KOPT-K1 (cell line): ENCODE measurements around the gene RAB11FIP3.
"Not testable (repeated sequence)": the region's sequence is repeated elsewhere in the genome, so short reads cannot be mapped to it uniquely, and the experiment has no call there.

Experiments used
- H3K27ac ChIP-seq: fragments of 200-600 bp; sonication (generic); 2 replicates; pipeline ENCODE4 v1.5.1; 2016; ENCODE audit warnings: antibody characterized with exemption, mild to moderate bottlenecking, low read depth, low read length; ENCODE audit not compliant: poor library complexity, severe bottlenecking
- H3K36me3 ChIP-seq: fragments of 200-600 bp; sonication (generic); 2 replicates; pipeline ENCODE4 v1.5.1; 2017; ENCODE audit warnings: antibody characterized with exemption, mild to moderate bottlenecking, low read length, moderate library complexity; ENCODE audit not compliant: insufficient read depth
- H3K9me3 ChIP-seq: fragments of 200-600 bp; sonication (generic); 2 replicates; pipeline ENCODE4 v1.5.1; 2017; ENCODE audit warnings: antibody characterized with exemption, low read length, mild to moderate bottlenecking; ENCODE audit not compliant: insufficient read depth, poor library complexity, severe bottlenecking

The RAB11FIP3 gene, protein sequence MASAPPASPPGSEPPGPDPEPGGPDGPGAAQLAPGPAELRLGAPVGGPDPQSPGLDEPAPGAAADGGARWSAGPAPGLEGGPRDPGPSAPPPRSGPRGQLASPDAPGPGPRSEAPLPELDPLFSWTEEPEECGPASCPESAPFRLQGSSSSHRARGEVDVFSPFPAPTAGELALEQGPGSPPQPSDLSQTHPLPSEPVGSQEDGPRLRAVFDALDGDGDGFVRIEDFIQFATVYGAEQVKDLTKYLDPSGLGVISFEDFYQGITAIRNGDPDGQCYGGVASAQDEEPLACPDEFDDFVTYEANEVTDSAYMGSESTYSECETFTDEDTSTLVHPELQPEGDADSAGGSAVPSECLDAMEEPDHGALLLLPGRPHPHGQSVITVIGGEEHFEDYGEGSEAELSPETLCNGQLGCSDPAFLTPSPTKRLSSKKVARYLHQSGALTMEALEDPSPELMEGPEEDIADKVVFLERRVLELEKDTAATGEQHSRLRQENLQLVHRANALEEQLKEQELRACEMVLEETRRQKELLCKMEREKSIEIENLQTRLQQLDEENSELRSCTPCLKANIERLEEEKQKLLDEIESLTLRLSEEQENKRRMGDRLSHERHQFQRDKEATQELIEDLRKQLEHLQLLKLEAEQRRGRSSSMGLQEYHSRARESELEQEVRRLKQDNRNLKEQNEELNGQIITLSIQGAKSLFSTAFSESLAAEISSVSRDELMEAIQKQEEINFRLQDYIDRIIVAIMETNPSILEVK

DNA sequence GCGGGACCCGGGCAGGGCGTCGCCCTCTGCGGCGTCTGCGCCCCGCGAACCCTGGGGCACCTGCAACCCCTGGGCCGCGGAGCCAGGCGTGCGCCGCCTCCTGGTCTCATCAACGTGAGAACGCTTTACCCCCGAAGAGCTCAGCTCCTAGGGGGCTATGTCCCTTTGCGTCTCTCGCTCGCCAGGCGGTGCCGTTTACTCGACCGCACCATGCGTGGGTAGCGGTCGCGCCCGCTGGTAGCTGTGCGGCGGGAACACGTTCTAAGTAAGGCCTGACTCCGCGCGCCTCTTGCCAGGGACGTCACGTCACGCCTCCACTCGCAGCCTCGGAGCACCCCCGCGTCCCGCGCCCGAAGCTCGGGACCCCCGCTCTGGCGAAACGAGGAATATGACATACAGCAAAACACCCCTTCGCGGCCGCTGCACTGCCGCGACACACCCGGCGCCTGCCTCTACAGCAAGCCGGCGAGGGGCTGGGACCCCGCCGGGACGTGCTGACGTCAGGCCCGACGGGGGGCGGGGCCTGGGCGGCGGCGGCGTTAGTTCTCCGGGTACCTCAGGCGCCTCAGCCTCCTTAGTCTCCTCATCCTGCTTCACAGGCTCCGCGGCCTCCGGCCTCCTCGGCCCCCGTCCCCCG, at the start of gene RAB11FIP3:
Gene RAB11FIP3 (plus strand): TSS at position 568 of the 637 bp plus-strand sequence. CDS start 358 bp downstream, outside the sequence.
- Histone ChIP-seq H3K9me3 (no peaks in the 10 kb centered on the region), H3K27ac (peak within 1 kb of the TSS; percentile 49), H3K36me3 (0 out of 2 replicates have a peak, but pooled peaks cover 4% of the 10 kb centered on the region)

DNA sequence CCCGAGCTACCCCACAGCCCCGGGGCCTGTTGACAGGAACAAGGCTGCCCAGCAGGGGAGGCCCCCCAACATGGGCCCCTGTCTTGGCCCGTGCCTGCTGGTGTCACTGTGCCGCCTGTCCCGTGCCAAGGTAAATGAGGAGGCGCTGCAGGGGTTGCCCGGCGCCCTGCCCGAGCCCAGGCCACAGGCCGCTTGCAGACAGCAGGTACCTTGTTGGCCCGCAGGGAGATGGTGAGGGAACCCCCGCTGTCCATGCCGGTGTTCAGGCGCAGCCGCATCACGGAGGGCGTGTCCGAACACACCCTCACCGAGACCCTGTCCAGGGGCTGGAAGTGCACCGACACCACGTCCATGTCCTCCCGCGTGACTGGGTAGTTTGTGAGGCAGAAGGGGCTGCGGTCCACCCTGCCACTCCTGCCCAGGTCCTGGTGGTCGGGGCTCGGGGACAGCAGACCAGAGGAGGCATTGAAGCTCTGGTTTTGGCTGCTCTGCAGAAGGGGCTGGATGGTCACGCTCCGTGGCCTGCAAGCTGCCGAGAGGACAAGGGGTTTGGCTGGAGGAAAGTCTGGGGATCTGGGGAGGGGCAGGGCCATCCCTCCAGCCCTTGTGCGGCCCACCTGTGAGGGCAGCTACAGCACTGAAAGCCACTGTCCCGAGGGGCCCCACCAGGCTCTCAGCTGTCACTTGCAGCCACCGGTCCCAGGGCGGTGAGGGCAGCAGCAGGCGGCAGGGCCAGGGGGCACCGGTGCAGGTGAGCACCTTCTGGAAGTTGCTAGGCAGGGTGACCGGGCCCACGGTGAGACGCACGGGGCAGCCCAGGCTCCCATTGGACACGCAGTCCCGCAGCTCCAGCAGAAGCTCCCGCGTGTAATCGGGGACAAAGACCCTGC, 49.3 kb upstream of the RAB11FIP3 start:
- Histone ChIP-seq H3K9me3 (no peaks in the 10 kb centered on the region), H3K27ac (no peak overlapping the region), H3K36me3 (peaks cover 52% of the 10 kb centered on the region; the same call in 1 of the 2 replicates)

GRCh38 chr16:376817-377418, 48.5 kb upstream of the RAB11FIP3 start:
- Histone ChIP-seq H3K27ac (no peak overlapping the region), H3K36me3 (peaks cover 50% of the 10 kb centered on the region; the same call in 1 of the 2 replicates), H3K9me3 (no peaks in the 10 kb centered on the region)

DNA sequence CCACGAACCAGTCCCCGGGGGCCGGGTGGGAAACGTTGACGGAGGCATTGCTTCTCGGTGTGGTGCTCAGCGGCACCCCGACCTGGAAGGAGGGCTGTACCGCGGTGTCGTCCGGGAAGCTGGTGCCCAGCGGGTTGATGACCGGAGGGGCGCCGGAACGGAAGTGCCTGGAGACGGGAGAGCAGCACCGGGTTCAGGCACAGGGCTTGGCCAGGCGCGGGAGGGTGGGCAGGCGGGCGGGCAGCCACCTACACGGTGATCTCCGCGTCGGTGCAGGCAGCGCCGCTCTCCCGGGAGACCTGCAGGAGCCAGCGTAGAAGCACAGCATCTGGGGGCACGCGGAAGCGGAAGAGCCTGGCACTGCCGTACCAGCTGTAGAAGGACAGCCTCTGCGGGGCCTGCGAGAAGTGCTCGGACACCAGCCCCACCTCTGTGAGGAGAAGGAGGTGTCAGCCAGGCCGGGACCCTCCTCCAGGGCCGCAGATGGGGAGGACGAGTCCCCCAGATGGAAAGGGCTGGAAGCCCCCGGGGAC, 48.0 kb upstream of the RAB11FIP3 start:
- Histone ChIP-seq H3K27ac (no peak overlapping the region), H3K36me3 (peaks cover 45% of the 10 kb centered on the region; the same call in 1 of the 2 replicates), H3K9me3 (no peaks in the 10 kb centered on the region)

- not testable (repeated sequence) for H3K9me3 ChIP-seq, H3K27ac ChIP-seq
- peaks cover 37% of the 10 kb centered on the region; the same call in 1 of the 2 replicates for H3K36me3 ChIP-seq
Observed at GRCh38 chr16:378113-378820, 47.2 kb upstream of the RAB11FIP3 start.

- no peaks in the 10 kb centered on the region for H3K9me3 ChIP-seq
- no peak overlapping the region for H3K27ac ChIP-seq
- peaks cover 31% of the 10 kb centered on the region; the same call in 1 of the 2 replicates for H3K36me3 ChIP-seq
Observed at GRCh38 chr16:378821-379182, 46.6 kb upstream of the RAB11FIP3 start.

DNA sequence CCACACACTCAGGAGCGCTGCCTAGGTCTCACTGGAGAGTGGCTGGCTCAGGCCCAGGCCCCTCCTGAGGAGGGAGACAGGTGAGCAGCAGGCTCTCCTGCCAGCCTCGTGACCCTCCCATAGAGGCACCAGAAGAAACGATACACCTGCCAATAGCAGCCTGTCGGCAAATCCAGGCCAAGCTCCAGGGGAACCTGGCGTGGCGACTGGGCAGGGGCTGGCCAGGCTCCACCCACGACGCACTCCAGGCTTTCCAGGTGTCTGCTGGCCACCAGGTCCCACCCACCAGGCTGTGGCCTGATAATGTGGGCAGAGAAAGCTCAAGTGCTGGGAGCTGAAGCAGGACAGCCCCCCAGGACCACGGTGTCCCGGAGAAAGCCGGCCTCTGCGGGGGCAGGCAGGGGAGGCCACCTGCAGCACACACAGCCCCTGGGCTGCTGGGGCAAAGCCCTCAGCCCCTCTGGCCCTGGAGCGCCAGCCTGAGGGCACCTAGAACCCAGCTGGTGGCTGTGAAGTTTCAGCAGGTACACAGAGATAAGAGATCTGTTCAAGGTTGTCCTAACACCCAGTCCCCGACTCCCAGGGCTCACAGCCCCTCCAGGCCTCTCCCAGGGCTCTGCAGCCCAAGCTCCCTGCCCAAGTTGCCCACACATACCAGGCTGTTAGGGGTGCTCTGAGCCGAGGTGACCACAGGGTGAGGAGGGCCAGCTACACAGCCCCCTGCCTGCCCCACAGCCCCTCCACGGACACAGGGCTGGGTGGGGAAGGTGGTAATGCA, 46.1 kb upstream of the RAB11FIP3 start:
- Histone ChIP-seq H3K27ac (no peak overlapping the region), H3K36me3 (peaks cover 26% of the 10 kb centered on the region; the same call in 1 of the 2 replicates), H3K9me3 (no peaks in the 10 kb centered on the region)

- Histone ChIP-seq H3K9me3 (no peaks in the 10 kb centered on the region), H3K27ac (no peak overlapping the region), H3K36me3 (peaks cover 19% of the 10 kb centered on the region; the same call in 1 of the 2 replicates)
Observed at GRCh38 chr16:379961-380761, 45.3 kb upstream of the RAB11FIP3 start.

DNA sequence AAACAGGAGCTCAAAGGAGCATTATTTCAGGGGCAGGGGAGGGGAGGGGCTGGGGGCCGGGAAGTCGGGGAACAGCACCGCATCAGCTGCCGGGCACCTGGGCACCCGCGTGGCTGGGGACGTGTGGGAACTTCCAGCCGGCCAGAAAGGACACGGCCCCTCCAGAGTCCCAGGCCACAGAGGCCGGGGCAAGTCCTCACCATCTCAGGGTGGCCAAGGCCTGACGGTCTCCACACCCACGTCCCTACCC, 44.8 kb upstream of the RAB11FIP3 start:
- Histone ChIP-seq H3K9me3 (no peaks in the 10 kb centered on the region), H3K36me3 (peaks cover 17% of the 10 kb centered on the region; the same call in 1 of the 2 replicates), H3K27ac (peak overlapping the region; percentile 57)

- H3K36me3 ChIP-seq: peaks cover 12% of the 10 kb centered on the region; the same call in 1 of the 2 replicates
- H3K27ac ChIP-seq: peak overlapping the region; percentile 57
- no peaks in the 10 kb centered on the region for H3K9me3 ChIP-seq
Observed at GRCh38 chr16:381012-381788, 44.2 kb upstream of the RAB11FIP3 start.

DNA sequence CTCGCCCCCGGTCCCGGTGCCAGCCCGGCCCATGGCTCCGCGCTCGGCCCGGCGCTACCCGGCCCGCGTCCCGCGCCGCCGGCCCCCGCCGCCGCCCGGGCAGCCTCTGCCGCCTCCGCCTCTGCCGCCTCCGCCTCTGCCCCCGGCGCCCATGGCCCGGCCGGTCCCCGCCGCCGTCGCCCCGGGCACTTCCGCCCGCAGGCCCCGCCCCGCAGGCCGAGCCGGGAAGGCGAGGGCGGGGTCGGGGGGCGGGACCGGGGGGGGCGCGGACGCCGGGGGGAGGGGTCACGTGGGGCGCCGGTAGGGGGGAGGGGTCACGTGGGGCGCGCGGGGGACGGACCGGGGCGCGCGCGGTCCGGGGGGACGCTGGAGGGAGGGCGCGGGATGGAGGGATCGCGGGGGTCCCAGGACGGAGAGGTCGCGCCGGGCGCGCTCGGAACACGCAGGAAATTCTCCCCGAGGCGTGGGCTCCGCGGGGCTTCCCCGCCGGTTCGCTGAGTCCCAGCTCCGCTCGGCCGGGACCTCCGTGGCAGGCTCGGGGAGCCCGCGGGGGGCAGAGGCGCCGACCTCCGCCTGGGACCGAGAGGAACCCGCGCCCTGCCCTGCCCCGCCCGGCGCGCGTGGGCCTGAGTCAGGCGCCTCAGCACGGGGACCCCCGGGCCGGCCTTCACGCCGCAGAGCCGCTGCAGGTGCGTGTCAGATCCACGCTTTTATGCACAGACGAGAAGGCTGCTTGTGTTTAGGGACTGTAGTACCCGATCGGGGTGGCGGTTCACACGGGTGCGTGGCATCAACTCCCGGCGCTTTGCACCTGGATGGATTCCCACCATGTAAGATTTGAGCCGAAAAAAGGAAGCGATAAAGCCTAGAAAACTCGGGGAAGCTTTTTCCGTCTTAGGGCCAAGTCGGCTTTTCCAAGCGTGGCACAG, 43.4 kb upstream of the RAB11FIP3 start, which contains the start of gene PGAP6:
Gene PGAP6 (minus strand): TSS at position 190 of the 929 bp plus-strand sequence. CDS start 157 bp downstream, at position 33.
- Histone ChIP-seq H3K36me3 (peaks cover 4% of the 10 kb centered on the region; the same call in 1 of the 2 replicates), H3K27ac (peak within 1 kb of the TSS; percentile 57), H3K9me3 (no peaks in the 10 kb centered on the region)
